ENCODE results near the gene ZNF583. TPM values are rescaled to one million over a fixed set of nuclear protein-coding genes. Genes with fewer than 3 reads are reported as not detected.

ZNF583 gene
- total RNA-seq, 1 experiment from 2014 or later = not detected

- H3K9me3 ChIP-seq (ENCODE audit: control insufficient read depth in 1 of 2, insufficient read depth in 1 of 2, low read depth in 1 of 2, low read length in 2 of 2) = peaks cover 0 to 31% of the 10 kb centered on the region in 2 experiments; a peak in 2 of 4 replicates
- RAD21 ChIA-PET (ENCODE audit: low non-redundant PET in 1 of 2, low total read pairs in 2 of 2, uncharacterized antibody in 2 of 2, unreplicated experiment in 2 of 2) = no interaction called here
- TF ChIP-seq EZH2phosphoT487 (IDR thresholded peaks at IDR 0.05; ENCODE audit: borderline replicate concordance) = no peak
- no peak for TF ChIP-seq JUND (IDR thresholded peaks at IDR 0.05)
- TF ChIP-seq ELF1 (IDR thresholded peaks at IDR 0.05; ENCODE audit: borderline replicate concordance, low read depth) = no peak
- TF ChIP-seq MAX (IDR thresholded peaks at IDR 0.05) = no peak
- no peak for TF ChIP-seq EZH2 (IDR thresholded peaks at IDR 0.05)
- no peak for TF ChIP-seq SP1 (IDR thresholded peaks at IDR 0.05; ENCODE audit: low read depth)
- no peak for TF ChIP-seq SRF (IDR thresholded peaks at IDR 0.05; ENCODE audit: low read depth)
- no peak for TF ChIP-seq TCF7L2 (IDR thresholded peaks at IDR 0.05; ENCODE audit: borderline replicate concordance, extremely low read depth, insufficient read depth, insufficient read length)
- TF ChIP-seq POLR2A (IDR thresholded peaks at IDR 0.05; ENCODE audit: borderline replicate concordance, extremely low read depth, insufficient read depth, insufficient read length) = no peak
- TF ChIP-seq ZNF274 (IDR thresholded peaks at IDR 0.05; ENCODE audit: low read depth, low read length) = no peak
- no peak for TF ChIP-seq RAD21 (IDR thresholded peaks at IDR 0.05; ENCODE audit: low read depth)
- no peak for TF ChIP-seq POLR2AphosphoS5 (IDR thresholded peaks at IDR 0.05; ENCODE audit: low read depth, low read length)
- TF ChIP-seq CEBPB (IDR thresholded peaks at IDR 0.05; ENCODE audit: low read depth) = no peak
- TF ChIP-seq EGR1 (IDR thresholded peaks at IDR 0.05; ENCODE audit: low read depth) = no peak
- no peak for TF ChIP-seq ZFX (IDR thresholded peaks at IDR 0.05)
- TF ChIP-seq ZBTB33 (IDR thresholded peaks at IDR 0.05; ENCODE audit: extremely low read depth, insufficient replicate concordance, low read length) = no peak
These were observed 70.2 kb downstream of the ZNF583 start for GRCh38 chr19:56474308-56474707.

More at GRCh38 chr19:56474308-56474707, 70.2 kb downstream of the ZNF583 start:
- no peaks in the 10 kb centered on the region for H3K4me1 ChIP-seq (ENCODE audit: control insufficient read depth in 1 of 2, insufficient read depth in 2 of 2, low read length in 2 of 2)
- no peaks in the 10 kb centered on the region for H3K36me3 ChIP-seq (ENCODE audit: control insufficient read depth in 1 of 2, insufficient read depth in 2 of 2, low read length in 2 of 2)
- H3K4me3 ChIP-seq (replicated peaks in 1 of 2; ENCODE audit: low read depth in 1 of 2, low read length in 2 of 2) = no peak overlapping the region
- ChIA-PET POLR2A (no interaction called here), CTCF (no interaction called here)
- no peaks in the 10 kb centered on the region for H3K9me2 ChIP-seq (ENCODE audit: insufficient read depth)
- no peaks in the 10 kb centered on the region for H3K27me3 ChIP-seq (ENCODE audit: insufficient read depth, low read length)
- no peak overlapping the region for H2AFZ ChIP-seq (ENCODE audit: low read depth, low read length, poor library complexity, severe bottlenecking)
- intact Hi-C loops (cut with micrococcal nuclease) = no loop called here
- H3K27ac ChIP-seq (ENCODE audit: low read depth, low read length) = no peak overlapping the region
- no TSS peak for BruUV-seq (replicated peaks)
- no peaks in the 10 kb centered on the region for H3K79me2 ChIP-seq (ENCODE audit: insufficient read depth, low read length)
- H3K9ac ChIP-seq (ENCODE audit: low read length) = no peak overlapping the region
- no peaks in the 10 kb centered on the region for H4K20me1 ChIP-seq (ENCODE audit: insufficient read depth)
- ATAC-seq = no peak
- DNase-seq (ENCODE audit: low read depth, low spot score) = no peak
- H3K4me2 ChIP-seq (ENCODE audit: low read length) = no peak overlapping the region

Measured in HCT116 (cell line).